ENCODE results near the gene NDUFA5. TPM values are rescaled to one million over a fixed set of nuclear protein-coding genes. Genes with fewer than 3 reads are reported as not detected.

The NDUFA5 gene
- total RNA-seq = 10 to 100 TPM; 65.6 to 79.9 (median 67.1) TPM

DNA sequence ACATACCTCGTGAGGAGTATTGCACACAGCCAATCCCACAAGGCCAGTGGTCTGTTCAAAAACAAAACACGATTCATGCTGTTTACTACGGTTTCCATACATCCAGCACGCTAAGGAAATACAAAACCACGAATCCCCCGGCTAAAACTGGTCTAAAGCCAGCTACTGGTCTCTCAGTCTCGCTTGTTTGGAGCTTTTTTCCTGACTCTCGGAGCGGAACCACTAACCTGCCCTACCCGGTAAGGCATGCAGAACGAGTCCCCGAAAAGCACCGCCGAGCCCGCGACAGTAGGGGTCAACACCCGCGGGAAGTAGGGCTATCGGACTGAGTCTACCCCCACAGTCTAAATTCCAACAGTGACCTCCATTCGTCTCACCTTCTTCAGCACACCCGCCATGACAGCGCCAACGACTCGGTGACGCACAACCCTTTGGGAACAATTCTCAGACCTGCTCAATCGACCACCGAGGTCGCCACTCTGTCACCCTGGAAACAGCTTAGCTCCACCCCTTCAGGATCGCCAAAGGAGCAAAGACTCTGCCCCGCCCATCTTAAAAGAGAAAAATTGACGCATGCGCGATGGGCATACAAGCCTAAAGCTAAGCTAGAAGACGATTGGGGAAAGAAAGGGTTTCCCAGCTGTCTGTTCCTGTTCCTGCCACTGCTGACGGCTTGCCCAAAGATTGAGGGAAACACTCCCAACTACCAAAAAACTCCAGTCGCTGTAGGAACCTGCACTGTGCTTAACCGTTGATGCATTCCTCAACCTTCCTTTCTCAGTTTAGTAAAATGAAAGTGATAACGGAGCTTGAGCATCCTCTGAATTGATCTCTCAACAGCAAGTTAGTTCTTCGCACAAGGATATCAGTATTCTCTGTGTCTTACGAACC is at the start of gene NDUFA5:
TSS of gene NDUFA5 (minus strand) at position 421 of the 891 bp plus-strand sequence. CDS start at position 398, 23 bp downstream.
- Mint-ChIP-seq H3K4me1 (ENCODE audit: low read depth) (peaks cover 11% of the 10 kb centered on the region), H3K9me3 (no peaks in the 10 kb centered on the region), H3K36me3 (ENCODE audit: insufficient read depth) (peaks cover 10% of the 10 kb centered on the region), H3K27me3 (ENCODE audit: low read depth) (peaks cover 2% of the 10 kb centered on the region), H3K4me3 (no peak within 1 kb of the TSS)
- DNase-seq (peak; percentile 94), ATAC-seq (peak; percentile 99)

GRCh38 chr7:123604739-123605138 is 47.1 kb upstream of the NDUFA5 start:
- Mint-ChIP-seq H3K4me1 (ENCODE audit: low read depth) (no peaks in the 10 kb centered on the region), H3K27me3 (ENCODE audit: low read depth) (peaks cover 6% of the 10 kb centered on the region), H3K4me3 (no peak overlapping the region), H3K36me3 (ENCODE audit: insufficient read depth) (no peaks in the 10 kb centered on the region), H3K9me3 (no peaks in the 10 kb centered on the region)
- ATAC-seq = no peak
- DNase-seq = no peak

GRCh38 chr7:123602648-123603047 is 45.0 kb upstream of the NDUFA5 start:
- DNase-seq (no peak), ATAC-seq (no peak)
- Mint-ChIP-seq H3K9me3 (no peaks in the 10 kb centered on the region), H3K36me3 (ENCODE audit: insufficient read depth) (no peaks in the 10 kb centered on the region), H3K4me1 (ENCODE audit: low read depth) (no peaks in the 10 kb centered on the region), H3K4me3 (no peak overlapping the region), H3K27me3 (ENCODE audit: low read depth) (peaks cover 6% of the 10 kb centered on the region)

DNA sequence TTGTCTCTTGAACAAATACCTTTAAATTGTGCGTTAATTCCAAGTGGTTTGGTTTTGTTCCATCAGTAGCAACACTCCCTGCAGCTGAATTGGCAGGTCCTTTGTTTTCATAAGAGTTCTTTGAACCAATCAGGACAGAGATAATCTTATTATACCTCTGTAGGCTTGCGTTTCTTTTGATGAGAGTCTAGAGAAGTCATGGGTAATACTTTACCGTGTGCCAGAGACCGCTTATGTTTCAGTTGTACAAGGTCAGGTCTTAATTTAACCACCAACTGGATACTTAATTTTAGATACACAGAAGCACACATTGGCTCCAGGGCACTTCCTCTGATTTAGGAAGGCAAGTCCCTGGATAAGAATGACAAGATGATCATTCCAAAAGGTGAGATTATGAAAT is 43.9 kb upstream of the NDUFA5 start, which contains the start of gene ASB15:
TSS of gene ASB15 (plus strand) at position 292 of the 400 bp plus-strand sequence. CDS start 12,682 bp downstream, outside the sequence.
- Mint-ChIP-seq H3K27me3 (ENCODE audit: low read depth) (peaks cover 10% of the 10 kb centered on the region), H3K36me3 (ENCODE audit: insufficient read depth) (no peaks in the 10 kb centered on the region), H3K9me3 (no peaks in the 10 kb centered on the region), H3K4me1 (ENCODE audit: low read depth) (no peaks in the 10 kb centered on the region), H3K4me3 (no peak within 1 kb of the TSS)
- no peak for ATAC-seq
- DNase-seq = no peak

DNA sequence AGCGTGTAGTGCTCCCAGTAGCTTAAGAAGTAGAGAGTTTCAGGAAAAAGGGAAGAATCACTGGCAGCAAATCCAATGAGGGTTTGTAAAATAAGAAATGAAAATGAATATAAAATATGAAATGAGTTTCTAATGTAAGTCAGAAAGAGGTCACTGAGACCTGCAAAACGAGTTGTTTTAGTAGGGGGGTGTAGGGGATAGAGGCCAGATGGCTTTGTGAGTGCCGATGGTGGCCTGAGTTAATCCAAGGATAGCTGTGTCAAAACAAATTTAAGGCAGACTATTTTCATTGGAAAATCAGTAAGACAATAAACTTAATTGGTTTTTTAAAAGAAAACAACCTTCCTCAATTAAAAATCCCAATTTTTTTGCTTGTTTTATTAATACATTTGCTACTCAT is 43.3 kb upstream of the NDUFA5 start:
- H3K9me3 Mint-ChIP-seq = no peaks in the 10 kb centered on the region
- H3K27me3 Mint-ChIP-seq (ENCODE audit: low read depth) = peaks cover 10% of the 10 kb centered on the region
- no peaks in the 10 kb centered on the region for H3K36me3 Mint-ChIP-seq (ENCODE audit: insufficient read depth)
- H3K4me1 Mint-ChIP-seq (ENCODE audit: low read depth) = no peaks in the 10 kb centered on the region
- no peak for DNase-seq
- H3K4me3 Mint-ChIP-seq = no peak overlapping the region
- no peak for ATAC-seq

- ATAC-seq (no peak), DNase-seq (no peak)
- H3K27me3 Mint-ChIP-seq (ENCODE audit: low read depth) = peaks cover 19% of the 10 kb centered on the region
- H3K36me3 Mint-ChIP-seq (ENCODE audit: insufficient read depth) = no peaks in the 10 kb centered on the region
- H3K9me3 Mint-ChIP-seq = no peaks in the 10 kb centered on the region
- no peak overlapping the region for H3K4me3 Mint-ChIP-seq
- no peaks in the 10 kb centered on the region for H3K4me1 Mint-ChIP-seq (ENCODE audit: low read depth)
Measured at GRCh38 chr7:123599766-123600165, 42.1 kb upstream of the NDUFA5 start.

DNA sequence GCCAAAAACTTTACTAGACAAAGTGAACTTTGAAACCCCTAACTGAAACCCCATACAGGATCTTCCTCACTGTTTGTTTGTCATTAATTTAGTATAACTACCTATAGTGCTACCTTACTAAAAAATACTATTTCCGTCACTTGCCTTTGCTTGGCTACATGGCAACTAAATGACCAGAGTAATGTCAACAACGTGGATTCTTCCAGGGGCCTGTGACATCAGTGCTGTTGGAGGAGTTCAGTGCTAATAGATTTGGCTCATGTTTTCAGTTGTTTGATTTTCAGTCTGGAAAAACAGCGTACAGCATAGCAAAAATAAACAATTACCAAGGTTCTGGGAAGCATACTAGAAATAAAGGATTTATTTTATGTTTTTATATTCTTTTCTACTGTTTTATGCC is 41.0 kb upstream of the NDUFA5 start:
- Mint-ChIP-seq H3K9me3 (no peaks in the 10 kb centered on the region), H3K27me3 (ENCODE audit: low read depth) (peaks cover 25% of the 10 kb centered on the region), H3K4me1 (ENCODE audit: low read depth) (no peaks in the 10 kb centered on the region), H3K36me3 (ENCODE audit: insufficient read depth) (no peaks in the 10 kb centered on the region), H3K4me3 (no peak overlapping the region)
- ATAC-seq (no peak), DNase-seq (no peak)

- no peaks in the 10 kb centered on the region for H3K9me3 Mint-ChIP-seq
- DNase-seq = no peak
- ATAC-seq = no peak
- peaks cover 51% of the 10 kb centered on the region for H3K27me3 Mint-ChIP-seq (ENCODE audit: low read depth)
- no peak overlapping the region for H3K4me3 Mint-ChIP-seq
- H3K4me1 Mint-ChIP-seq (ENCODE audit: low read depth) = no peaks in the 10 kb centered on the region
- H3K36me3 Mint-ChIP-seq (ENCODE audit: insufficient read depth) = no peaks in the 10 kb centered on the region
Measured at GRCh38 chr7:123594813-123595241, 37.2 kb upstream of the NDUFA5 start.

DNA sequence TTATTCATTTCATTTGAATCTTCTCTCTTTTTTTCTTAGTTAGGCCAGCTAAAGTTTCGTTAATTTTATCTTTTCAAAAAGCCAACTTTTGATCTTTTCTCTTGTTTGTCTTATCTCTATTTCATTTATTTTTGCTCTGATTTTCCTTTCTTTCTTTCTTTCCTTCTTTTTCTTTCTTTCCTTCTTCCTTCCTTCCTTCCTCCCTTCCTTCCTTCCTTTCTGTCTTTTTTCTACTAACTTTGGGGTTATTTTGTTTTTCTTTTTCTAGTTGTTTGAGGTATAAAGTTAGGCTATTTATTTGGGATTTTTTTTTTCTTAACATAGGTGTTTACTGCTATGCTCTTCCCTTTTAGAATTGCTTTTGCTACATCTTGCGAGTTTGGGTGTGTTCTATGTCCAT is 30.8 kb upstream of the NDUFA5 start:
- ATAC-seq (no peak), DNase-seq (no peak)
- no peaks in the 10 kb centered on the region for H3K36me3 Mint-ChIP-seq (ENCODE audit: insufficient read depth)
- no peaks in the 10 kb centered on the region for H3K4me1 Mint-ChIP-seq (ENCODE audit: low read depth)
- H3K9me3 Mint-ChIP-seq = no peaks in the 10 kb centered on the region
- H3K27me3 Mint-ChIP-seq (ENCODE audit: low read depth) = peaks cover 36% of the 10 kb centered on the region
- no peak overlapping the region for H3K4me3 Mint-ChIP-seq

DNA sequence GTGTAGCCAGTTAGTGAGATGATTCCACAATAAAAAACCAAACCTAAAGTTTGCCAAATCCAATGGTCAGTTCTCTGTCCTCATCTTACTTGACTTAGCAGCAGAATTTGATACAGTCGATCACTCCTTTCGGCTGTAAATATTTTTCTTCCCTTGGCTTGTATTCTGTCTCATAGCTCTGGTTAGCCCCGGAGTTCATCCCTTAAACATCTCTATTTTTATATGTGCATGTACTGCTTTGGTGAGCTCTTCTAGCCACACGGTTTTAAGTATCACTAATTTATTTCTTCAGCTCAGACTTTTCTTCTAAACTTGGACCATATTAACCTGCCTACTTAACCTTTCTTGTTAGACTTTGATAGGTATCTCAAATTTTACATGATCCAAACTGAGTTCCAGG is 26.2 kb upstream of the NDUFA5 start:
- H3K27me3 Mint-ChIP-seq (ENCODE audit: low read depth) = peaks cover 16% of the 10 kb centered on the region
- no peak for ATAC-seq
- no peaks in the 10 kb centered on the region for H3K4me1 Mint-ChIP-seq (ENCODE audit: low read depth)
- no peaks in the 10 kb centered on the region for H3K36me3 Mint-ChIP-seq (ENCODE audit: insufficient read depth)
- H3K9me3 Mint-ChIP-seq = no peaks in the 10 kb centered on the region
- no peak overlapping the region for H3K4me3 Mint-ChIP-seq
- no peak for DNase-seq

GRCh38 chr7:123581162-123581459 is 23.5 kb upstream of the NDUFA5 start:
- H3K27me3 Mint-ChIP-seq (ENCODE audit: low read depth) = peaks cover 20% of the 10 kb centered on the region

DNA sequence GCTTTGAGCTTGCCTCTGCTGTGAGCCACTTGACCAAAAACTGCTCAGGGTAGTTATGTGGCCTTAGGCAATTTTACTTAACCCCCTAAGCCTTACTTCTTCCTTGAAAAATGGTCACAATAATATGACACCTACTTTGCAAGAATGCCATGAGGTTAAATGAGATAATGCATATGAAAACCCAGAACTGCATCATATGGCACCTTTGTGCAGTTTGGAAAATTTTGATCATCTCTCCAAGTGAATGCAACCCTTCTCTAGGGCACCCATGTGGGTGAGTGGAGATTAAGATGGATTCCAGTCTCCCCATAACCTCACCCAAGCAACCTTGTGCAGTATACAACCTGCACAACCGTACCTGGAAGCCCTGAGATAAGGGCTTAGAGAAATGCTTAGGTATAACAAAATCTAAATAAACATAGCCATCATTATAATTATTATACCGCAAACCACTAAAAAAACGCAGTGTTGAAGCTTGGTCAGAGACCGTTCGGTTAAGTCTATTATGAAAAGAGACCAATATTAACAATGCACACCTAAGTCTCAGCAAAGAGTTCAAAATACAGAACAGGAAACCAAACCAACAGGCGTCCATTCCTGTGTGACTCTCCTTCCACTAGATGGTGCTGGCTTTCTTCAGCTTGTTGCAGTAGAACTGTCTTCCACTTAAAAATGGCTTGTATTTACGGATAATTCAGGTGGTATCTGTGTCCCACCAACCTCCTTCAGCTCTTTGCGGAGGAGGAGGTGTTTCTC is 23.0 kb upstream of the NDUFA5 start:
- no peak for DNase-seq
- no peak overlapping the region for H3K4me3 Mint-ChIP-seq
- no peaks in the 10 kb centered on the region for H3K4me1 Mint-ChIP-seq (ENCODE audit: low read depth)
- peaks cover 20% of the 10 kb centered on the region for H3K27me3 Mint-ChIP-seq (ENCODE audit: low read depth)
- H3K36me3 Mint-ChIP-seq (ENCODE audit: insufficient read depth) = no peaks in the 10 kb centered on the region
- ATAC-seq = no peak
- H3K9me3 Mint-ChIP-seq = no peaks in the 10 kb centered on the region

More at GRCh38 chr7:123581162-123581459, 23.5 kb upstream of the NDUFA5 start:
- ATAC-seq = no peak
- H3K9me3 Mint-ChIP-seq = no peaks in the 10 kb centered on the region
- H3K36me3 Mint-ChIP-seq (ENCODE audit: insufficient read depth) = no peaks in the 10 kb centered on the region
- H3K4me1 Mint-ChIP-seq (ENCODE audit: low read depth) = no peaks in the 10 kb centered on the region
- no peak for DNase-seq
- no peak overlapping the region for H3K4me3 Mint-ChIP-seq

DNA sequence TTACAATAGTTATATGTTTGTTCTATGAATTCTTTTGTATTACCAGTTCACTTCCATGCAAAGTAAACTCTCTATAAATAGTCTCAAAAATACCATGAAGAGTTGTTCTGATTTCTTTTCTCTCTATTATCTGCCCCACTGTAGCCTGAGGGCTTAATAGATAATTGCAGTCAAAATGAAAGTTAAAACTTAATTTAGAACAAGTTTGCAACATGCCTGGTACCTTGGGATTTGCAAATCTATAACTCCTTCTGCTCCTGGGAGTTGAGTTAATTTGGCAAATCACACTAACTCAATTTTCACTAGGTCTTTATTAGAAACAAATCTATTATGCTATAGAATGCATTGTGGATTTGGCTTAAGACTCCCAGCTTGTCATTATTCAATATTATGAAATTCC is 21.8 kb upstream of the NDUFA5 start:
- no peak for DNase-seq
- no peaks in the 10 kb centered on the region for H3K4me1 Mint-ChIP-seq (ENCODE audit: low read depth)
- peaks cover 22% of the 10 kb centered on the region for H3K27me3 Mint-ChIP-seq (ENCODE audit: low read depth)
- H3K9me3 Mint-ChIP-seq = no peaks in the 10 kb centered on the region
- no peaks in the 10 kb centered on the region for H3K36me3 Mint-ChIP-seq (ENCODE audit: insufficient read depth)
- no peak for ATAC-seq
- no peak overlapping the region for H3K4me3 Mint-ChIP-seq

DNA sequence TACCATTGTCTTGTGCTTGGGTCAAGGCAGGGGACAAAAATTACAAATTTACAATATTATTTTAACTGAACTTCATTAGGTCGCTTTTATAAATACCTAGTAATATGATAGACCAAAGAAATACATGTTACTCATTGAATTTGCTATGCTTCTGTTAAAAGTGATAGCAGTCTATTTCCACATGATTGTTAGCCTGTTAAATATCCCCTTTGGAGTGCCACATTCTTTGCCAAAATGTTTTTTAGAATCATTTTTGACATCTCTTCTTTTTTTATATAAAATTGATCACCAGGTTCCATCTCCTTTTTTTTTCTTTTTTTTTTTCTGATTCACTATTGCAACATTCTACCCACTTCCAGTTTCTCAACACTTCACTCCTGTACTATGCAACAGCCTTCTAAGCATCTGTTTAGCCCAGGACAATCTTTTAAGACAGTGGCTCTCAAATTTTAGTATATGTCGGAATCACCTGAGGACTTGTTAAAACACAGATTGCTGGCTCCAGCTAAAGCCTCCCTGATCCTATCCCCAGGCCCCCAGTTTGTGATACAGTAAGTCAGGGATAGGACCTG is 16.4 kb upstream of the NDUFA5 start:
- Mint-ChIP-seq H3K36me3 (ENCODE audit: insufficient read depth) (no peaks in the 10 kb centered on the region), H3K9me3 (no peaks in the 10 kb centered on the region), H3K4me3 (no peak overlapping the region), H3K27me3 (ENCODE audit: low read depth) (peaks cover 7% of the 10 kb centered on the region), H3K4me1 (ENCODE audit: low read depth) (no peaks in the 10 kb centered on the region)
- ATAC-seq (no peak), DNase-seq (no peak)
